Measurements from ENCODE around the gene AUH. TPM values are rescaled to one million over a fixed set of nuclear protein-coding genes. Genes with fewer than 3 reads are reported as not detected.

Gene AUH
- total and polyA plus RNA-seq, 10 of the 15 experiments (the other 5 are each of a cell fraction or from before 2014, with no cell fraction given): 1.7 to 7.3 (median 4.6) TPM

GRCh38 chr9:91359734-91360470 is 1.8 kb downstream of the AUH start:
- H3K79me2 ChIP-seq (ENCODE audit: control insufficient read depth, insufficient read depth, low read length): peaks cover 13% of the 10 kb centered on the region
- no peak overlapping the region for H2AFZ ChIP-seq (ENCODE audit: control insufficient read depth, low read depth, low read length)
- TF ChIP-seq ZNF687 (IDR thresholded peaks at IDR 0.05) (no peak), ZBTB4 (CRISPR knock-in tag; IDR thresholded peaks at IDR 0.05) (no peak), PKNOX1 (IDR thresholded peaks at IDR 0.05) (no peak), NFXL1 (IDR thresholded peaks at IDR 0.05; ENCODE audit: borderline replicate concordance) (no peak), ZNF24 (IDR thresholded peaks at IDR 0.05) (no peak)
- peaks cover 26% of the 10 kb centered on the region for H3K4me1 ChIP-seq (ENCODE audit: control insufficient read depth, insufficient read depth, low read length)
- H3K27ac ChIP-seq (ENCODE audit: control insufficient read depth, insufficient read depth): no peak overlapping the region
- H3K4me2 ChIP-seq (ENCODE audit: control insufficient read depth, insufficient read depth): peak overlapping the region; percentile 95
- H3K27me3 ChIP-seq (replicated peaks in 1 of 2; ENCODE audit: control insufficient read depth in 2 of 2, insufficient read depth in 2 of 2, low read length in 1 of 2): 0 out of 4 replicates have a peak, but pooled peaks cover 0 to 2% of the 10 kb centered on the region in 2 experiments
- ChIA-PET CTCF (interaction anchor here (1.1 to 2.1 kb wide), 5 partner anchors 12 to 444 kb away, joined by 3 to 7 read pairs (median 5); no protein-coding TSS in a partner anchor), SMC1A (ENCODE audit: uncharacterized antibody, unreplicated experiment) (interaction anchor here (0.8 to 1.9 kb wide), 5 partner anchors 13 to 271 kb away, joined by 3 to 7 read pairs (median 3); no protein-coding TSS in a partner anchor), POLR2A (interaction anchor here (0.8 kb wide), 1 partner anchor 13 kb away, joined by 4 read pairs; no protein-coding TSS in a partner anchor), RAD21 (ENCODE audit: unreplicated experiment) (interaction anchor here (1.6 kb wide), 1 partner anchor 151 kb away, joined by 4 read pairs; no protein-coding TSS in a partner anchor)
- intact Hi-C loops (cut with micrococcal nuclease; ENCODE audit: unreplicated experiment): loop anchor here (5.0 to 10.0 kb wide), 2 partner anchors 62 to 165 kb away; partner anchors contain the start of gene NFIL3
- no peak for ATAC-seq
- DNase-seq (ENCODE audit: low read depth, low spot score): no peak
- no peaks in the 10 kb centered on the region for H3K36me3 ChIP-seq (ENCODE audit: control insufficient read depth in 2 of 2, insufficient read depth in 2 of 2, low read length in 1 of 2)
- in situ Hi-C loops (cut with MboI): no loop called here
- WGBS (ENCODE audit: insufficient coverage, insufficient replicate concordance, low lambda C conversion rate, missing lambda C conversion rate): 89% methylated on average over 6 of the region's 7 CpGs
- no peaks in the 10 kb centered on the region; the same call in 1 of the 2 replicates for H4K20me1 ChIP-seq (ENCODE audit: control insufficient read depth, insufficient read depth)
- no peak overlapping the region for H3K9ac ChIP-seq (ENCODE audit: control insufficient read depth, insufficient read depth, low read length)
- H3K9me3 ChIP-seq (replicated peaks; ENCODE audit: control insufficient read depth, insufficient read depth, low read length): peaks cover 4% of the 10 kb centered on the region; the same call in 1 of the 3 replicates
- H3K4me3 ChIP-seq: peak overlapping the region; percentile 69; the same call in 1 of the 2 replicates
- no peak for FAIRE-seq
- BruUV-seq (replicated peaks): TSS peak; percentile 44
